COLO668 (cell line): ENCODE measurements around the gene DENND5A.

Experiments used
- DNase-seq: peaks from one replicate; lab custom pipeline; 2025; ENCODE audit not compliant: unreplicated experiment; lab: John Stamatoyannopoulos, UW

Gene DENND5A

DNA sequence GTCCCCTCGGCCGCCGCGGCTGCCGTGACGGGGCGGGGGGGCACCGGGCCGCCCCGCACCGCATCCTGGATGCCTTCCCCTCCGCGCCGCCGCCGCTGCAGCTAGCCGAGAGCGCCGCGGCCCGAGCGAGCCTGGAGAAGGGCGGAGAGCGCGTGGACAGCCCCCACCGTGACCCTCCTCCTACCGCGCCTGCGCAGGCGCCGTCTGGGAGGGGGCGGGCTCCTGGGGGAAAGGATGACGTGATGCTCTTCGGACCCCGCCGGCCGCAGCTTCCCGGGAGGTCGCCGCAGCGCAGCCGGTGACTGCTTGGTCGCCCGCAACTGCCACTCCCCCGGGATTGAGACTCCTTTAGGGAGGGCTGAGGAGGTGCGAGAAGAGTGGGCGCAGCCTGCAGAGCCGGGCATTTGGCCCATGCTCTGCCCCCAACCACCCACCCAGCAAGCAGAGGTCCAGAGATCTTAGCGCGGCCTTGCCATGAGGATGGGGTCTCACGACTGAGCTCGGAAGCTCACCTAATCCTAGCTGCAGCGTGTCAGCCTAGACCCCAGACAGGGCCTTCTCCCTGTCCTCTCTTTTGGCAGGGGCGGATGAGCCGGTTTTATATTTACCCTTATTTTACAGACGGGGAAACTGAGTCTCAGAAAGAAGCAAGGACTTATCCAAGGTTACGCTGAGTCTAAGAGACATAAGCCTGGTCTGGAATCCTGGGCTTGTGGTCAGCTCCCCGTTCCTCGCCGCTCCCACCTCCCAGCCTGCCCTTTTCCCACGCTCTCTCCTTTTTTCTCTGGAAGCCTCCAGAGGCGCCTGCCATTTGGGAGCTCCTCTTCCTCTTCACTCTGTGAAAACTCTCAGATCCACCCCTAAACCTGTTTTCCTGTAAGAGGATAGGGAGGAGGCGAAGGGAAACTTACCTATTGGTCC is at the start of gene DENND5A:
Gene DENND5A, minus strand, starts transcription at position 140 of the 921 bp plus-strand sequence. CDS start 281 bp downstream, outside the sequence.
- DNase-seq = peak; percentile 85

DNA sequence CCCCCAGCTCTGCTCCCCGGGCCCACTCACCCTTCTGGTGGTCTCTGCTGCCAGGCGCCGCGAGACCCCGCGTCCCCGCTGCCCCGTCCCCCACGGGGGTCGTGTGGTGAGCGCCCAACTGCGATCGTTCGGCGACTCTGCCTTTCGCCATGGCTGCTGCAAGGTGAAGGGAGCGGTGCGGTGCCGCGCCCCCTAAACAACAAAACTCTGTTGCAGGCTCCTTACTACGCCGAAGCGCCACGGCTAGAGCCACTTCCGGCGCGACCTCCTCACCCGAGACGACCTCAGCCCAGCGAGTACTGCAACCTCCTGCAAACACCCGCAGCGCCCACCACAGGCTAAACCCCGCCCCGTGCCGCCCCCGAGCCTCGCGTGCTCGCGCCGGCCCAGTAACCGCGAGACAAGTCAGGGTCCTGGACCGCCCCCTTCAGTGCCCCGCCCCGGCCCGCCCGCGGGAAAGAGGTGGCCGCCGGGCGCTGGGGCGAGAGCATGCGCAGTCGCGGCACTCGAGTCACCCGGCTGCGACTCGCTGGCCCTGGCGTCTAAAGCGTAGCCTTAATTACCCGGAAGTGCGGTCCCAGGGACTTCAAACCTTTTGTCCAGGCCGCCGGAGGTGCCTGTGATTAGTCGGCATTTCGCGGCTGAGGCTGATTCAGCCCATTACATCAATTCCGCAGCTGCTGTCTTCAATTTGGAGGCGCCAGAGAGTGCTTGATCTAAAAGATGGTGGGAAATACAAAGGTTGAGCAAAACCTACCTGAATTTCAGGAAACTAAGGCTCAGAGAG is 49.3 kb upstream of the DENND5A start, which contains the start of gene TMEM41B:
Gene TMEM41B, minus strand, starts transcription at position 303 of the 787 bp plus-strand sequence. Its CDS starts 152 bp downstream, at position 151.
- DNase-seq = peak; percentile 98

DNA sequence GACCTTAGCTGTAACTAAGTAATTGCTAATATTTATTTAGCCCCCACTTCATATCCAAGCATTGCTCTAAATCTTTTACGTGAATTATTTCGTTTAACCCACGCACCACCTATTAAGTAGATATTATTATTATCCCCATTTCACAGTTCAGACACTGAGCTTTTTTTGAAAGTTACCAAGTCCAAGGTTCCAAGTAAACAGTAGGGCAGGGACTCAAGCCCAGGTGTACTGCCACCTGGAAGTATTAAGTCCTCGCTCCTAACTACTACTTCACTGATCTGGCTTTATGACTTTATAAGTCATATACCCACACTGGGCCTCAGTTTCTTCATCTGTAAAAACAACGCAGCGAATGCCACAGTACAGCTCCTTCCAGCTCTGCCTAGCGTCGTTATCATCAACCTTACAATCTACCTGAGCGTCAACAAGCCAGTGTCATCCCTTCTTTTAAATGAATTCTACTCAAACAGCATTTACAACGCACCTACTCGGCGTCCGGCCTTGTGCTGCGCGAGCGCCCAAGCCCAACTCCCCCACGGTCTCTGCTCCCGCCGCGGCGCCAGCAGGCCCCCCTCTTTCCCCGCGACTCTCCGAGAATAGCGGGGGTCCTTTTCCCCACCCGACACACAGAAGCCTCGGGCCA is 48.6 kb upstream of the DENND5A start:
- peak; percentile 34 for DNase-seq

DNA sequence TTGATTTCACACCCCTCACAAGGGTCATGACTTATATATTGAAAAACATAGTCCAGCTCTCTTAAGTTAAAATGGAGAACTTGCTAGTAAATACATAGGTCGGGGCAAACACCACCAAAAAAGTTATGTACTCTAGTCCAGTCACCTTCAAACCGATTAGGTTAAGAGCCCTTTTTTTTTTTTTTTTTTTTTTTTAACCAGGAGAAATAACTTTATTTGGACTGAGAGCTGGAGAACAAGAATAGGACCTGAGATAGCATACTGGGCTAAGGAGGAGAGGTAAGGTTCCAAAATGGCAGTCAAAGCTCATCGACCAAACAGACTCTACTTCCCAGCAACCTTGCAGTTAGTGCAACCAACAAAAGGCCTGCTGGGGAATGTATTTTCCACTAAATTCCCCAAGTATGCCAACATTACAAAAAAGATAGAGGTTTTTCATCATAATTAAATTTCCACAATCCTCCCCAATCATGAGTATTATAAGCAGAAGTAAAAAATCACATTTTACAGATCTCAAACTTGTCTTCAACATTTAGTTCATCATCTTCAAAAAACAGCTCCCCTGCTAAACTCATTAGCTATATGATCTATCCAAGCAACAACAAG is 45.4 kb upstream of the DENND5A start:
- no peak for DNase-seq

DNA sequence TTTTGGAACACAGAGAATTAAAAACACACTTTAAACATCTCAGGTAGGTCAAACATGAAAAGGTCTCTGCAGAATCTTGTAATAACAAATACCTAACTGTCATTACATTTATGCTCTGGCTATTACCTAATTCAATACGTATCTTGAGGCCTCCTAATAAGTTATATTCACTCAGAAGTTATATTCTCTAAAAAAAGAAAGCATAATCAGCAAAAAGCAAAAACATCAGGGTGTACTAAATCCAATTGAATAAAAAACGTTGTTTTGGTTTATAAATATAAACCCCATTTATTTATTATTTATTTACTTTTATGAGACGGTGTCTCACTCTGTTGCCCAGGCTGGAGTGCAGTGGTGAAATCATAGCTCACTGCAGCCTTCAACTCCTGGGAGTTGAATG is 39.0 kb upstream of the DENND5A start:
- no peak for DNase-seq

DNA sequence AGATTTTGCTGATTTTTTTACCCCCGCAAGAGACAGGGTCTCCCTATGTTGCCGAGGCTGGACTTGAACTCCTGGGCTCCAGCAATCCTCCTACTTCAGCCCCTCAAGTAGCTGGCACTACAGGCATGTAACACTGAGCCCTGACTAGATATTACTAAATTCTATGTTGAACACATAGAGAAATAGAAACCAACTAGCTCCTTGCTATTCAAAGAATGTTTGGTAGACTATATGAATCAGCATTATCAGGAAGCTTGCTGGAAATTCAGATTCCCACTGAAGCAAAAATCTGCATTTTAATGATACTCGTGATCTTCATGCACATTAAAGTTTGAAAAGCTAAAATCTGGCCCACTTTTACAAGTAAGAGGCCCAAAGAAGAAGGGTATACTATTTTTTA is 37.3 kb upstream of the DENND5A start:
- no peak for DNase-seq

DNA sequence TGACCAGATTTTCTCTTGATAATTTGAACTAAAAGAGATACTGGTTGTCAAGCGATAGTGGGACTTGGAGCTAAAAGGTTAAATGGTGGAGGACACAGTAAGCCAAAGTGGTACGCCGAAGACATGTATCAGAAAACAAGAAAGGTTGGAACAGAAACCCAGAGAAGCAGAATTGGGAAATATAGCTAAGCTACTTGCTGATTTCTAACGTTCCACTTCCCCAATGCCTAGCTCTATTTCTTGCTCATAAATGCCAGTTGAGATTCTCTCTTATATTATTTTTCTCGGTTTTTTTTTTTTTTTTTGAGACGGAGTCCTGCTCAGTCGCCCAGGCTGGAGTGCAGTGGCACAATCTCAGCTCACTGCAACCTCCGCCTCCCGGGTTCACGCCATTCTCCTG is 36.6 kb upstream of the DENND5A start:
- no peak for DNase-seq

DNA sequence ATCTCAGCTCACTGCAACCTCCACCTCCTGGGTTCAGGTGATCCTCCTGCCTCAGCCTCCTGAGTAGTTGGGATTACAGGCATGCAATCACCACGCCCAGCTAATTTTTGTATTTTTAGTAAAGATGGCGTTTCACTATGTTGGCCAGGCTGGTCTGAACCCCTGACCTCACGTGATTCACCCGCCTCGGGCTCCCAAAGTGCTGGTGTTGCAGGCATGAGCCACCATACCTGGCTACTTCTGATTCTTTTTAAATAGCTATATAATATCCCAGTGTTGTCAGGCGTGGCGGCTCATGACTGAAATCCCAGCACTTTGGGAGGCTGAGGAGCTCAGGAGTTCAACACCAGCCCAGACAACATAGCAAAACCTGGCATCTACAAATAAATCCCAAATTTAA is 28.5 kb upstream of the DENND5A start:
- DNase-seq = no peak

DNA sequence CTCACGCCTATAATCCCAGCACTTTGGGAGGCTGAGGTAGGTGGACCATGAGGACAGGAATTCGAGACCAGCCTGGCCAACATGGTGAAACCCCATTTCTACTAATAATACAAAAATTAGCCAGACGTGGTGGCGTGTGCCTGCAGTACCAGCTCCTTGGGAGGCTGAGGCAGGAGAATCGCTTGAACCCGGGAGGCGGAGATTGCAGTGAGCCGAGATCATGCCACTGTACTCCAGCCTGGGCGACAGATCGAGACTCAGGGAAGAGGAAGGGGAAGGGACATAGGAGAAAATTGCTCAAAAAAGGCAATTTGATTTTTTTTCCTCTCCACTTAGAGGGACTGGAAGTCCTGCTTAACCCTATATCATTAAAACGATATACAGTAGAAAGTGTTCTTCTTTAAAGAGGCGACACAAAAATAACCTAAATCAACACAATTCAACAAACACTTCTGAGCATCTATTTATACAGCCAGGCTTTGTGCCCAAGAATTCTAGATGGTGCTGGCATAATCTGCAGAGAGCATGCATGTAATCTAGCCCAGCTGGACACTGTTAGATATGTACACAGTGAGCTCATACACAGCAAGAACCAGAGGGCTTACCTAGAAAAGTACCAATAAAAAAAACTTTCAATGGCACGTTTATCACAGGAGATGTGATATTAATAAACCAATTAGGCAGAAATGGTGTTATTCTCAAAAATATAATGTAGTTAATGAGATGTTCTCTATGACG is 20.9 kb upstream of the DENND5A start:
- DNase-seq = no peak

DNA sequence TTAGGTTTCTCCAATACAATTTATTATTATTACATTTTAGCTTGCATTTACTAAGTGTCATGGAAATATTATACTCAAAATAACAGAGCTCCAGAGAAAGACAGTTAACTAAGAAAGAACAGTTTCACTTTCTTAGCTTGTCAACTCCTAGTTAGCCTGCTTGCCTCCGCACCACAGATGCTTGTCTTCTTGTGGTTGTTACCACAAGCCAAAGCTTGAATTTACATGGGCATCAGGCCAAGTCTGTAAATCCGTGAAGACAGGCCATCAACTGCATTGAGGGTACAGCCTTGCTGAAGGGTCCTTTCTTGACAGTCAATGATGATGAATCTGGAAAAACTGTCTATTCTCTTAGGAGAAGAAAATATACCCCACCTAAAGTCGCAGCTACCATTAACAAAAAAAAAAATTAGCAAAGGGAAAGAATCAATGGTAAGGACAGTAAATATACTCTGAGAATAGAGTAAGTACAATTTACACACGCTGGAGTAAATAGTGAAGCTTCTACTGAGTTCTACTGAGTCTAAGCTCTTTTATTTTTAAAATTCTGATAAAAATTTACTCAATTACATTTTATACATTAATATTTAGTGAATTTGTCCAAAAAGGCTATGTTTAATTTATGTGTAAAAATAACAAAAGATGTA is 15.6 kb upstream of the DENND5A start:
- no peak for DNase-seq

DNA sequence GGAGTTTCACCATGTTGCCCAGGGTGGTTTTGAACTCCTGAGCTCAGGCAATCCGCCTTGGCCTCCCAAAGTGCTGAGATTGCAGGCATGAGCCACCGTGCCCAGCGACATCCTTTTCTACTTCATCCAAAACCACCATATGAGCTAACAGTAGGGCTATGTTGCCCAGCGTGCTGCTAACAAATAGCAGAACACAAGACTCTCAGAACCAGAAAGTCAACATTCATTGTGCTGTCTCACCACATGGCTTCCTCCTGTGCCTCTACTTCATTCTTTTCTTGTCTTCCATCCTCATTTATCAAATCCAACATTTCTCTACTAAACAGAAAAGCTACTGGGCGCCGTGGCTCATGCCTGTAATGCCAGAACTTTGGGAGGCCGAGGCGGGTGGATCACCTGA is 12.0 kb upstream of the DENND5A start:
- DNase-seq = no peak

DNA sequence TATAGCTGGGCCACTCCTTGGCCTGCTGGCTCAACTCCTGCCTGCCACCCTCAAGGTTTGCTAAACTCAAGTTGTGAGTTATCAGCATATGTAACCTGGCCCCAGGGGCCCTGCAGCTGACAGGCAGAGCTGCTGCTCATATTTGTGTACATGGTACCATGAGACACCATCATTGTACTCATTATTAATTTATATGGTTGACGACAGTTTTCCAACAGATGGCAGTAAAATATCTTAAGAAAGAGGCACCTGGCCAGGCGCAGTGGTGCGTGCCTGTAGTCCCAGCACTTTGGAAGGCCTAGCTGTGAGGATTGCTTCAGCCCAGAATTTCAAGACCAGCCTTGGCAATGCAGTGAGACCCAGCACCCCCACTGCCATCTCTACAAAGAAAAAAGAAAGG is 11.4 kb upstream of the DENND5A start:
- DNase-seq = peak; percentile 24

DNA sequence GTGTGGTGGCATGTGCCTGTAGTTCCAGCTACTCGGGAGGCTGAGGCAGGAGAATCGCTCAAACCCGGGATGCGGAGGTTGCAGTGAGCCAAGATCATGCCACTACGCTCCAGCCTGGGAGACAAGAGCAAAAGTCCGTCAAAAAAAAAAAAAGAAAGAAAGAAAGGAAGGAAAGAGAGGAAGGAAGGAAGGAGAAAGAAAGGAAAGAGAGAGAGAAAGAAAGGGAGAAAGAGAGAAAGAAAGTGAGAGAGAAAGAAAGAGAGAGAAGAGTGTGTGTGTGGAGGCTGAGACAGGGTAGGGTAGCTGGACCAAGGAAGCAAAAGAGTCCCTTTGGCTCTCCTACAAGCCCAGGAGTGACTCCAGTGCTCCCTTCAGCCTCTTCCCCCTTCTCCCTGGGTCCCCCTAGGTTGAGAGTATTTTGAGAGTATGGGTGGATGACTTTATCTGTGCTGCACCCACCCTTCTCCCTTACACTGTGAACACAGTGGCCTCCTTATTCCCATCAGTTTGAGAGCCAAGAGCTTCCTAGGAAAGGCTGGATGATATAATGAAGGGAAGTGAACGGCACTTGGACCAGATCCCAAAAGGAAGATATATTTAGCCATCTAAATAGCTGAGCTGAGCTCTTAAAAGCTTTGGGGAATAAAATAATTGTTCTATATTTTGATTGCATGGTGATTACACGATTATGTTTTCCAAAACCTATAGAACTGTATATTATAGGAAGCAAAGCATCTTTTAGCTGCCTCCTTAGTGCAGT is 9.5 kb upstream of the DENND5A start:
- DNase-seq = no peak

DNA sequence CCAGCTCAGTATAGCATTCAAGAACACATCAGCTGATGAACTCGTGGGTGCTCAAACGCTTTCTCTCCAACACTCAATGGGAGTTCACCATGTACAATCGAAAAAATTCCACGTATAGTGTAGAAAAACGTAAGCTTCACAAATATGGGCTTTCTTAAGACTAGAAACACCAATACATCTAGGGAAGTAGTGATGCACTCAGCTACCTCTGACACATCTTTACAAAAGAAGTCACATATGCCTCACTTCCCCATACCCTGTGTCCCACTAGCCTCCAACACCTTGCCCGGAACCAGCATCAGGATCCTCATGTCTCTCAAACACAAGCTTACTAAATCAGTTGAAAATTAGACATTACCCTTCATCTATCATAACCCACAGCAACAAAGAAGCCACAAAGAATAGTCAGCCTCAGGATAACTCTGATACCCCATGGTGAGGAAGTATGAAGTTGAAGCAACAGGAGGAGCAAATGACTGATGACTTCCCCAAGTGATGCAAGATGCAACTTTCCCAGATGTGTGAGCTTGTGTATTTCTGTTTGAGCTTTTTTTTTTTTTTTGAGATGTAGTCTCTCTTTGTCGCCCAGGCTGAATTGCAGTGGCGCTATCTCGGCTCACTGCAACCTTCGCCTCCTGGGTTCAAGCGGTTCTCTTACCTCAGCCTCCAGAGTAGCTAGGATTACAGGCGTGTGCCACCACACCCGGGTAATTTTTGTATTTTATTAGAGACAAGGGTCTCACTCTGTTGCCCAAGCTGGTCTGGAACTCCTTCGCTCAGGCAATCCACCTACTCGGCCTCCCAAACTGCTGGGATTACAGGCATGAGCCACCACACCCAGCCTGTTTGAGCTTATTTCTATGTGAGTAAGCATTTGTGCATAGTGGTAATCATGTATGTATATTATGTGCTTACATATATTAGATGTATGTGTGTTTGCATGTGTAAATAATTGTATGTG is 8.5 kb upstream of the DENND5A start:
- DNase-seq = no peak

DNA sequence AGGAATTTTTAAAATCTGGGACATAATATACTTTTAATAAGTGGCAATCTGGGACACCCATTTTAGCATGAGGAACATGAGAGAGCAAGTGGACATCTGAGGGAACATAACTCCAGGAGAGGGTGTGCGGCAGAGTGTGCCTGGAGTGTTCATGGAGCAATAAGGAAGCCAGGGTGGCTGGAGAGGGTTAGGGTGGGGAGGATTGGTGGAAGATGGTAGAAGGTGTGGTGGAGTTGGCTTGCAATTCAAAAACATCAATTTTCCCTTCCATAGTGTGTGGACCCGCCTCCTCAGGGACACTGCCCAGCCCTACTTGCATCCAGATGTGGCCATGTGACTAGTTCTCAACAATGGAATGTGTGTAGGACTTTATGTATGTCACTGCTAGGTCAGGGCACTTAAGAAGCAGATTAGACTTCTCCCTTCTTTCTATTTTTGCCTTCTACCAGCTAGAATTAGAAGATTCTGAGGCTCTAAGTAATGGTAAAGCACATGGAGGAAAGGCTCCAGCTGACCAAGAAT is 4.4 kb upstream of the DENND5A start:
- DNase-seq = no peak

DNA sequence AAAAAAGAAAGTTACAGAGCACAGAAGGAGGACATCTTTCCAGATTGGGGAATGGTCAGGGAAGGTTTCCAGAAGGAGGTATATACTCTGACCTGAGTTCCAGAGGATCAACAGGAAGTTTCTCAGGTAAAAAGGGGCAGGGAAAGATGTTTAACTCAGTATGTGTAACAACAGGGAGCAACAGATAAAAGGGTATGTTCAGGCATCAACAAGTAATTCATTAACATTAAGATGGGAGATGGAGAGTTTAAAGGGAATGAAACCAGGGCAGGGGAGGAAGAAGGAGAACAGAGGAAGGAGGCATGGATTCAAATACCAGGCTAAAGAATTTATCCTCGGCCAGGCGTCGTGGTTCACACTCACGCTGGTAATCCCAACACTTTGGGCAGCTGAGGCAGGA is 2.5 kb upstream of the DENND5A start:
- no peak for DNase-seq

DNA sequence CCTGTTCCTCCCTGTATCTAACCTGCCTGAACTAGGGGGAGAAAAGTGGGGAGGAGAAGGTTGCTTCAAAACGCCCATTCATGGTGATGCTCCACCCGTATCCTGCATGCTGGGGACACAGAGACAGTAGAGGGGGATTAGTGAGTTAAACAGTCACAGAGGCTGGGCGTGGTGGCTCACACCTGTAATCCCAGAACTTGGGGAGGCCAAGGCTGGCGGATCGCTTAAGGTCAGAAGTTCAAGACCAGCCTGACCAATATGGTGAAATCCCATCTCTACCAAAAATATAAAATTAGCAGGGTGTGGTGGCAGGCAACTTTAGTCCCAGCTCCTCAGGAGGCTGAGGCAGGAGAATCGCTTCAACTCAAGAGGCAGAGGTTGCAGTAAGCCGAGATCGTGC is 1.8 kb upstream of the DENND5A start:
- no peak for DNase-seq
